ENCODE results near the gene PCBP2. TPM values are rescaled to one million over a fixed set of nuclear protein-coding genes. Genes with fewer than 3 reads are reported as not detected.

The PCBP2 gene
- total RNA-seq, 4 donors from 2014 or later: 493 to 555 (median 514) TPM

DNA sequence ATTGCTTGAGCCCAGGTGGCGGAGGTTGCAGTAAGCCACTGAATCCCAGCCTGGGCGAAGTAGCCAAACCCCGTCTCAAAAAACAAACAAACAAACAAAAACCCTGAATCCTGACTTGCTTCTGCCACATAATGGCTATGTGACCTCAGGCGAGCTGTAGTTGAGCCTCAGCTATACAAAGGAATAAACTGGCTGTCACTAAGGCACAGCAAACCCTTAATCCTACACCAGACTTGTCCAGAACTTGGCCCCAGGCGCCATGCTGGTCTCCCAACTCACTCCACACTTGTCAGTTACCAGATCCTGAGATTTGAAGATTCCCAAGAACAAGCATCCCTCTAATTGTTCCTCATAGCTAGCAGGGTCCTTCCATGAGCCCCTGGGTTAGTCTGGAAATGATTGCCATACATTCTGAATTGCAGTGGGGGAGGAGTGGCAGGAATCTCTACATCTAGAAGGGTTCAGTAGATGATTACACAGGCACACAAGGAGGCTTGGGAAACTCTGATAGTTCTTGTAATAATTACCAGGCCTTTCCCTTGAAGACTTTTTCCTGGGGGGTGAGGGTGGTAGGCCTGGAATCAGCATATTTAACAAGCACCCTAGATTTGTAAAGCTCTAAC, 37.5 kb downstream of the PCBP2 start:
- DNase-seq: no peak

DNA sequence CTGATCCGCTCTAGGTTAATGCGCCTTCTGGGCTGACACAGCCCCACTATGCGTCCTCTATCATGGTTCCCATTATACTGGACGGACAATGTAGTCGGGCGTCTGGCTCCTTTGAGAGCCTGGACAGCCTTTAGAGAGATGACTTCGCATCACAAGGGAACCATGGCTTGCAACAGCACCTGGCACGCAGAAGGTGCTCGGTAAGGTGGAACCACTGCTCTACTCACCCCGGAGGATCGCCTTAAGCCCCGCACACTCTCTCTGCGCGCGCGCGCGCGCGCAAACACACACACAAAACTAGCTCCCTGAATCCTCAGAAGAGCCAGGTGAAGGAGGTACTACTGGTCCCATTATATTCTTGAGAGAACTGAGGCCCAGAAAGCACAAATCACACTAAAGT, 40.3 kb downstream of the PCBP2 start:
- intact Hi-C loops (cut with DNase I): no loop called here
- WGBS, 2 donors: 41 to 42% methylated on average over 20 of the region's 20 CpGs
- Histone ChIP-seq H3K27ac (peak overlapping the region; percentile 85 to 93 (median 91)), H3K27me3 (no peaks in the 10 kb centered on the region), H3K9me3 (no peaks in the 10 kb centered on the region), H3K4me1 (peaks cover 21 to 28% of the 10 kb centered on the region in 2 donors), H3K4me3 (replicated peaks in 1 of 3) (peak overlapping the region in 1 of 3 donors; percentile 55), H3K36me3 (no peaks in the 10 kb centered on the region)
- TF ChIP-seq, protein P1, sequence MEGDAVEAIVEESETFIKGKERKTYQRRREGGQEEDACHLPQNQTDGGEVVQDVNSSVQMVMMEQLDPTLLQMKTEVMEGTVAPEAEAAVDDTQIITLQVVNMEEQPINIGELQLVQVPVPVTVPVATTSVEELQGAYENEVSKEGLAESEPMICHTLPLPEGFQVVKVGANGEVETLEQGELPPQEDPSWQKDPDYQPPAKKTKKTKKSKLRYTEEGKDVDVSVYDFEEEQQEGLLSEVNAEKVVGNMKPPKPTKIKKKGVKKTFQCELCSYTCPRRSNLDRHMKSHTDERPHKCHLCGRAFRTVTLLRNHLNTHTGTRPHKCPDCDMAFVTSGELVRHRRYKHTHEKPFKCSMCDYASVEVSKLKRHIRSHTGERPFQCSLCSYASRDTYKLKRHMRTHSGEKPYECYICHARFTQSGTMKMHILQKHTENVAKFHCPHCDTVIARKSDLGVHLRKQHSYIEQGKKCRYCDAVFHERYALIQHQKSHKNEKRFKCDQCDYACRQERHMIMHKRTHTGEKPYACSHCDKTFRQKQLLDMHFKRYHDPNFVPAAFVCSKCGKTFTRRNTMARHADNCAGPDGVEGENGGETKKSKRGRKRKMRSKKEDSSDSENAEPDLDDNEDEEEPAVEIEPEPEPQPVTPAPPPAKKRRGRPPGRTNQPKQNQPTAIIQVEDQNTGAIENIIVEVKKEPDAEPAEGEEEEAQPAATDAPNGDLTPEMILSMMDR (IDR thresholded peaks at IDR 0.05): no peak
- TF ChIP-seq POLR2A (IDR thresholded peaks at IDR 0.05): no peak
- DNase-seq: peak; percentile 50 to 55

More for the DNA sequence above, 37.5 kb downstream of the PCBP2 start:
- Histone ChIP-seq H3K9me3 (no peaks in the 10 kb centered on the region), H3K27ac (no peak overlapping the region), H3K4me1 (peaks cover 15 to 20% of the 10 kb centered on the region in 2 donors), H3K27me3 (no peaks in the 10 kb centered on the region), H3K36me3 (peaks cover 3 to 4% of the 10 kb centered on the region in 2 donors), H3K4me3 (replicated peaks in 1 of 3) (no peak overlapping the region)
- whole genome bisulfite sequencing, 2 donors: 93 to 97% methylated on average over 5 of the region's 5 CpGs
- no peak for TF ChIP-seq POLR2A (IDR thresholded peaks at IDR 0.05)
- TF ChIP-seq, protein P1 (IDR thresholded peaks at IDR 0.05): no peak
- intact Hi-C loops (cut with DNase I): no loop called here

DNA sequence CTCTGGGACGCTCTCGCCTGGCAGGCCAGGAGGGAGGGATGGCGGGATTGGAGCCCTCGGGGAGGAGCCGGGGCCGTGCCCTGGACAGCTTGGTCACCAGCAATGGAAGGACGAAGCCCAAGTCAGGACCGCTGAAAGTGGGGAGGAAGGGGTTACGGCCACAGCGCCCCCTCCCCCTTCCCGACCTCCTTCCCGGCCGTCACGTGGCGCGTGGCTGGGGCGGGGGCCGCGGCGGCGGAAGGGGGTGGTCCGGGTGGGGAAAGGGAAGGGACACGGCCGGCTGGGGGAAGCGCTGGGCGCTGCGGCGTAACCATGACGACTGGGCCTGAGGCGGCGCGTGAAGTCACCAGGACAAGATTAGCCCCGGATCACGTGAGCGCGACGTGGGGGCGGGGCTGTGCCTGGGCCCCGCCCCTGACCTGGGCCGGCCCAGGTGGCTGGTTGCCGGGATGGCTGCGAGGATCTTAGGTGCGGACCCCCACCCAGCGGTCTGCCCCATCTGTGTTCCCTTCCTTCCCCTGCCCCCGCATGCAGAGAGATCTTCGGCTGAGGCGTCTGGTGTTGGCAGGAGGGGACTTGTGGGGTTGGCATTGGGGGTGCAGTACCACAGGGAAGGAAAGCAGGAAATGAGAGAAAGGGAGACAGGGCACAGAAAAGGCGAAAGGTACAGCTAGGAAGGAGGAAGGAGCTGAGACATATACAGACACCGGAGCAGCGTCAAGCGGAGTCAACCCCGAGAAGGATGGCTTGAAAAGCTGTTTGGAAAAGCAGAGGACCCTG, 41.1 kb downstream of the PCBP2 start:
- intact Hi-C loops (cut with DNase I): no loop called here
- TF ChIP-seq, protein P1 (IDR thresholded peaks at IDR 0.05): no peak
- peak; percentile 52 to 87 for TF ChIP-seq POLR2A (IDR thresholded peaks at IDR 0.05)
- no peaks in the 10 kb centered on the region for H3K27me3 ChIP-seq
- peak overlapping the region in 2 of 3 donors; percentile 44 to 55 for H3K4me3 ChIP-seq (replicated peaks in 1 of 3)
- peak; percentile 96 to 97 for DNase-seq
- no peaks in the 10 kb centered on the region for H3K36me3 ChIP-seq
- H3K9me3 ChIP-seq: no peaks in the 10 kb centered on the region
- H3K27ac ChIP-seq: peak overlapping the region; percentile 85 to 93 (median 91)
- 2 to 3% methylated on average over 12 to 14 of the region's 52 CpGs for WGBS, 2 donors
- peaks cover 21 to 28% of the 10 kb centered on the region in 2 donors for H3K4me1 ChIP-seq

DNA sequence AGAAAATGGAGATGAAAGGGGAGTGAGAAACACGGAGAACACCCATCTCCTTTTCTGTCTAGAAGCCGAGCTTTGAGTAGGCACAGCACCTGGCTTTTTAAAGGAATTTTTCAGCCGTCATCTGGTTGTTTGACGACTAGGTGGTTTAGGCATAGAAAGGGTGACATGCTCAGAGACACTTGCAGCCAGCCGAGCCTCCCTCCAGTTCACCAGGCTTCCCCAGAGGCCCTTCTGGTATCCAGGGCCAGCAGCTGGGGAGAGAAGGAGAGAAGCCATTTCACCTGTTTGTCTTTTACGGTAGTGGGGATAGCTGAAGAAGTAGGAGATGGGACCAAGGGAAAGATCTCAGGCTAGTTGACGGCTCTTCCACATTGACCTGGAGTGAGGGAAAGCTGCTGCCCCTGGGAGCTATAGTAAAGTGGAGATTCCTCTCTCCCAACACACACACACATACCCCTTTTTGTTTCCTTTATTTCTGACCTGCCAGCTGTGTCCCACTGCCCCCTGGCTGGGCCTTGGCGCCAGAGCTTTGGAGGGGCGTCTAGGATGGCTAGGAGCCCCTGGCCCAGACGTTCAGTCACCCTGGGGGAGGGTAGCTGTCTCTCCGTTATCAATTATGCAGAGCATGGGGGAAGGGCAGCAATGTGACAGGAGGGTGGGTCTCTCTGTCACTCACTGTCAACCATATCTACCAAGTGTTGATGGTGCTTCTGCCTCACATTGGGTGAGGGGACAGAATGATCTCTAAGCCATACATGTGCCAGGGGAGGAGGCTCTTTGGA, 41.9 kb downstream of the PCBP2 start:
- Histone ChIP-seq H3K9me3 (no peaks in the 10 kb centered on the region), H3K36me3 (no peaks in the 10 kb centered on the region), H3K4me3 (replicated peaks in 1 of 3) (peak overlapping the region in 1 of 3 donors; percentile 55), H3K27me3 (no peaks in the 10 kb centered on the region), H3K27ac (peak overlapping the region; percentile 85 to 93 (median 91)), H3K4me1 (peaks cover 21 to 32% of the 10 kb centered on the region in 2 donors)
- TF ChIP-seq, protein P1 (IDR thresholded peaks at IDR 0.05): no peak
- no peak for TF ChIP-seq POLR2A (IDR thresholded peaks at IDR 0.05)
- DNase-seq: no peak
- intact Hi-C loops (cut with DNase I): no loop called here
- WGBS, 2 donors: 29% methylated on average over 11 of the region's 11 CpGs
